ENCODE results near the gene CTNNA3. TPM values are rescaled to one million over a fixed set of nuclear protein-coding genes. Genes with fewer than 3 reads are reported as not detected.

The CTNNA3 gene
- total RNA-seq, 4 donors from 2014 or later, result 0.47 to 3.3 (median 0.80) TPM; not detected in 1

DNA sequence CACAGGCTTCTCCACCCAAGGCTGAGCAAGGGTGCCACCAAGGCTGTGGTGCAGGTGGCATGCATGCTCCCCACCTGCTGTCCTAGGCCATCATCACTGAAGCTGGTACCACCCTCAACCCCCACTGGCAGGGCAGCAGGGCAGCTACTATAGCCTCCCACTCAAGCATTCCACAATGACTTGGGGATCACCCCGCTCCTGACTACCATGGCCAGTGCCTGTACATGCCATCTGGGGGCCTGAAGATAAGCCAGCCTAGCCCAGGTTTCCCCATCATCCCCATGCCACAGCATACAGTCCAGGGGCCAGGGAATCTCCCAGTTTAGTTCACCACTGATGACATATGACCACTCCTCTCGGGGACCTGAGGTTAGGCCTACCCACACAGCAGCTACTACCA, 1281.1 kb downstream of the CTNNA3 start:
- no peaks in the 10 kb centered on the region for H3K27me3 ChIP-seq
- H3K4me3 ChIP-seq, result no peak overlapping the region
- H3K9me3 ChIP-seq, result no peaks in the 10 kb centered on the region
- DNase-seq, result no peak
- no peaks in the 10 kb centered on the region for H3K4me1 ChIP-seq
- TF ChIP-seq, protein P1, sequence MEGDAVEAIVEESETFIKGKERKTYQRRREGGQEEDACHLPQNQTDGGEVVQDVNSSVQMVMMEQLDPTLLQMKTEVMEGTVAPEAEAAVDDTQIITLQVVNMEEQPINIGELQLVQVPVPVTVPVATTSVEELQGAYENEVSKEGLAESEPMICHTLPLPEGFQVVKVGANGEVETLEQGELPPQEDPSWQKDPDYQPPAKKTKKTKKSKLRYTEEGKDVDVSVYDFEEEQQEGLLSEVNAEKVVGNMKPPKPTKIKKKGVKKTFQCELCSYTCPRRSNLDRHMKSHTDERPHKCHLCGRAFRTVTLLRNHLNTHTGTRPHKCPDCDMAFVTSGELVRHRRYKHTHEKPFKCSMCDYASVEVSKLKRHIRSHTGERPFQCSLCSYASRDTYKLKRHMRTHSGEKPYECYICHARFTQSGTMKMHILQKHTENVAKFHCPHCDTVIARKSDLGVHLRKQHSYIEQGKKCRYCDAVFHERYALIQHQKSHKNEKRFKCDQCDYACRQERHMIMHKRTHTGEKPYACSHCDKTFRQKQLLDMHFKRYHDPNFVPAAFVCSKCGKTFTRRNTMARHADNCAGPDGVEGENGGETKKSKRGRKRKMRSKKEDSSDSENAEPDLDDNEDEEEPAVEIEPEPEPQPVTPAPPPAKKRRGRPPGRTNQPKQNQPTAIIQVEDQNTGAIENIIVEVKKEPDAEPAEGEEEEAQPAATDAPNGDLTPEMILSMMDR (IDR thresholded peaks at IDR 0.05), result no peak
- no peak for TF ChIP-seq POLR2A (IDR thresholded peaks at IDR 0.05)
- no peaks in the 10 kb centered on the region for H3K36me3 ChIP-seq
- no peak overlapping the region for H3K27ac ChIP-seq

DNA sequence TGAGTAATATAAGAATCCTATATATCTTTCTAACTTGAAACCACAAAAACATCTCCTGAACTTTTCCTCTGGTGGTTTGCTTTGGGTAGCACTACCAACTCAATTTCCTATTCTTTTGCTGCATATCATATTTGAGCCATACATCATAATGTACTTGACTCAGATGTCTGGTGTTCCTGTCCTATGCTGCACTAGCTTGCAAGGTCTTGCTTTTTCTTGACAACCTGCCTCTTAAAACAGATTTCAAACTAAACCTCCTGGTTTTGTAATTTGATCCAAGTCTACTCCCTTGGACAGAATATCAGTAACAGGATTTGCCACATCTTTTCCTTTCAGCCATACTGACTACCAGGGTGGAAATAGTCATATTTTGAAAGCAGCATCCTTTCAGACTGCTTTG, 1290.4 kb downstream of the CTNNA3 start:
- Histone ChIP-seq H3K9me3 (no peaks in the 10 kb centered on the region), H3K4me3 (no peak overlapping the region), H3K27ac (no peak overlapping the region), H3K36me3 (no peaks in the 10 kb centered on the region), H3K4me1 (no peaks in the 10 kb centered on the region), H3K27me3 (no peaks in the 10 kb centered on the region)
- DNase-seq, result no peak
- TF ChIP-seq POLR2A (IDR thresholded peaks at IDR 0.05), result no peak
- TF ChIP-seq, protein P1 (IDR thresholded peaks at IDR 0.05), result no peak

DNA sequence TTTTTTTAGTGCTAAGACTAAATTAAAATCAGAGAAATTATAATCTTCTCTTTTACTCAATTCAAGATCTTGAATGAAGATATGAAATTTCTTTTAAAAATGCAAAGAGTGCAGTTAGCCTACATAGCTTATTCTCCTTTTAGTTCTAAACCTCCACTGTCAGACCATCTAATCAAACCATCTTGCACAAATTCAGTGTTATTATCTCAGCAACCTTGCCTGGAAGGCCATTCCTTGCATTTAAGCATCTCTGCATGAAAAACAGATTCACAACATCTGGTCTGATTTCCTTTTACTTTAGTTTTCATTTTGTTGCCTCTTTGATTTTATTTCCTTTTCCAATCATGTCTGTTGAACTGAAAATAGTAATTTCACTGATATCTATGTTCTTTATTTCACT, 1297.3 kb downstream of the CTNNA3 start:
- H3K4me3 ChIP-seq, result no peak overlapping the region
- H3K27me3 ChIP-seq, result no peaks in the 10 kb centered on the region
- H3K4me1 ChIP-seq, result no peaks in the 10 kb centered on the region
- no peaks in the 10 kb centered on the region for H3K36me3 ChIP-seq
- H3K27ac ChIP-seq, result no peak overlapping the region
- no peak for TF ChIP-seq POLR2A (IDR thresholded peaks at IDR 0.05)
- TF ChIP-seq, protein P1 (IDR thresholded peaks at IDR 0.05), result no peak
- DNase-seq, result no peak
- H3K9me3 ChIP-seq, result no peaks in the 10 kb centered on the region

DNA sequence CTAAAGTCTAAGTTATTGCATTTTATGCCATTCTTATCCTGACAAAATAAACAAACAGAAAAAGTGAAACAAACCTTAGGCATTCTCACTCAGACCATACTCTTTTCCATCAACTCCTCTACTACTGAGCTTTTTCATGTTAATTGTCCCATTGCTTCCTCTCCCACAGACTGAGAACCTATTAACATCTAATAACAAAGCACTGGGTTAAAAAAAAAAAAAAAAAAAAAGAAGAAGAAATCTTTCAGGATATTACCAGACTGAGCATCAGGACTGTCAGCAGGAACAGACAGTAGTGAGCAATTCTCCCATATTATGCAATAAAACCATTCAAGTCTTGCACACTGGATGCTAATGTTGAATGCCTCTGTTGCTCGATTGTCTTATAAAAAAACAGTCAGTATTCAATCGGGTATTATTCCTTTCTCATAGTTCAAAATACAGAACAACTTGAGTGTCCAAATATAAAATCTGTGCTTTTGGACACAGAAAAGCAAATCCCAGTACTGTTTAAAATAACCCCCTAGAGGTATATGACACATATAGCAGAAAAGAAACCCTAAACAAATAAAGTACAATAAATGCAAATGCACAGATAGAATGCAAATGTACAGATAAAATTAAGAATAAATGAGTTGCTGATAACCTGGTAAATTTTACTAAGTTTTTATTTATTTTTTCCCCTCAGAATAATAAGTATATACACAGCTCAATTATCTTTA, 1301.5 kb downstream of the CTNNA3 start:
- Histone ChIP-seq H3K9me3 (no peaks in the 10 kb centered on the region), H3K4me1 (no peaks in the 10 kb centered on the region), H3K36me3 (no peaks in the 10 kb centered on the region), H3K4me3 (no peak overlapping the region), H3K27me3 (no peaks in the 10 kb centered on the region), H3K27ac (no peak overlapping the region)
- TF ChIP-seq, protein P1 (IDR thresholded peaks at IDR 0.05), result no peak
- no peak for TF ChIP-seq POLR2A (IDR thresholded peaks at IDR 0.05)
- no peak for DNase-seq

DNA sequence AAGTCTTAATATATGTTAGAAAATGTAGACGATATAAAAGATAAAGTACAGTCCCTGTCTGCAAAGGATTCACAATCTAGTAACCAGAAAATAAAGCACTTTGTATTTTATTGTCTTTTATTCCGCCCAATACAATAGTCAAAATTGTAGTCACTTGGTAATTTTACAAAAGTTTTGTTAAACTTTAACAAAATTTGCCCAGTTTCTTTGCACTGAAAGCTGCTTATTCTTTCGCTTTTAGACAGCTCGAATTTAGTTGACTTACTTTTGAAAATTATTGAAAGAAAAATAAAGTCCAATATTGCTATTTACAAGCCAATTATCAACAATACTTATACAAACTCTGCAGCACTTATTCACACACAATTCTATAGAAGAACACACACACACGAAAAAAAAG, 1305.1 kb downstream of the CTNNA3 start:
- no peaks in the 10 kb centered on the region for H3K4me1 ChIP-seq
- H3K36me3 ChIP-seq, result no peaks in the 10 kb centered on the region
- DNase-seq, result no peak
- no peaks in the 10 kb centered on the region for H3K27me3 ChIP-seq
- H3K27ac ChIP-seq, result no peak overlapping the region
- no peaks in the 10 kb centered on the region for H3K9me3 ChIP-seq
- no peak for TF ChIP-seq POLR2A (IDR thresholded peaks at IDR 0.05)
- TF ChIP-seq, protein P1 (IDR thresholded peaks at IDR 0.05), result no peak
- H3K4me3 ChIP-seq, result no peak overlapping the region
